Glutamatergic neuron (in vitro differentiated cells): ENCODE data around the gene AFMID. TPM values are rescaled to one million over a fixed set of nuclear protein-coding genes. Genes with fewer than 3 reads are reported as not detected.

Experiments used
- DNase-seq: peaks from one replicate; pipeline ENCODE4 v3.0.0; 2022
- H3K27ac Mint-ChIP-seq: one replicate; pipeline ENCODE4 v1.8.0; 2020; ENCODE audit warnings: mild to moderate bottlenecking, mixed read lengths, inconsistent platforms; ENCODE audit not compliant: unreplicated experiment
- H3K27me3 Mint-ChIP-seq: one replicate; pipeline ENCODE4 v1.8.0; 2020; ENCODE audit warnings: mild to moderate bottlenecking, moderate library complexity, mixed read lengths, inconsistent platforms; ENCODE audit not compliant: unreplicated experiment
- H3K36me3 Mint-ChIP-seq: one replicate; pipeline ENCODE4 v1.8.0; 2020; ENCODE audit warnings: mild to moderate bottlenecking, mixed read lengths, inconsistent platforms; ENCODE audit not compliant: unreplicated experiment
- H3K4me1 Mint-ChIP-seq: one replicate; pipeline ENCODE4 v1.8.0; 2020; ENCODE audit warnings: mild to moderate bottlenecking, low read depth, mixed read lengths, inconsistent platforms; ENCODE audit not compliant: unreplicated experiment
- H3K4me3 Mint-ChIP-seq: one replicate; pipeline ENCODE4 v1.8.0; 2020; ENCODE audit warnings: mild to moderate bottlenecking, mixed read lengths, inconsistent platforms; ENCODE audit not compliant: unreplicated experiment
- H3K9me3 Mint-ChIP-seq: one replicate; pipeline ENCODE4 v1.8.0; 2020; ENCODE audit warnings: mild to moderate bottlenecking, moderate library complexity, mixed read lengths, inconsistent platforms; ENCODE audit not compliant: unreplicated experiment
- CTCF ChIP-seq: fragments of 200-600 bp; sonication (generic); IDR thresholded peaks from one replicate; pipeline ENCODE4 v1.5.0; 2021; ENCODE audit not compliant: partially characterized antibody, unreplicated experiment
- total RNA-seq: library from RNA; stranded (reverse); fragmentation: NEBNext Ultra II Directional; extraction: Animal tissue kit (Norgen Biotek cat#: 25700); gene quantifications from one replicate; pipeline ENCODE4 v1.2.1, GENCODE V29; 2021; ENCODE audit not compliant: unreplicated experiment

The AFMID gene
- total RNA-seq, 1 donor from 2014 or later, result 29.9 TPM

GRCh38 chr17:78172249-78173051 lies 14.7 kb upstream of the AFMID start:
- TF ChIP-seq CTCF, result no peak
- no peak overlapping the region for H3K4me3 Mint-ChIP-seq
- H3K4me1 Mint-ChIP-seq, result peaks cover 14% of the 10 kb centered on the region
- H3K36me3 Mint-ChIP-seq, result no peaks in the 10 kb centered on the region
- H3K27me3 Mint-ChIP-seq, result no peaks in the 10 kb centered on the region
- no peak overlapping the region for H3K27ac Mint-ChIP-seq
- no peak for DNase-seq
- H3K9me3 Mint-ChIP-seq, result peaks cover 5% of the 10 kb centered on the region

GRCh38 chr17:78173097-78173715 lies 14.0 kb upstream of the AFMID start:
- Mint-ChIP-seq H3K27ac (no peak overlapping the region), H3K4me1 (peaks cover 14% of the 10 kb centered on the region), H3K36me3 (no peaks in the 10 kb centered on the region), H3K9me3 (peaks cover 5% of the 10 kb centered on the region), H3K27me3 (no peaks in the 10 kb centered on the region), H3K4me3 (no peak overlapping the region)
- DNase-seq, result no peak
- no peak for TF ChIP-seq CTCF

- H3K9me3 Mint-ChIP-seq, result peaks cover 5% of the 10 kb centered on the region
- TF ChIP-seq CTCF, result no peak
- no peaks in the 10 kb centered on the region for H3K27me3 Mint-ChIP-seq
- DNase-seq, result no peak
- peak overlapping the region; percentile 48 for H3K27ac Mint-ChIP-seq
- no peaks in the 10 kb centered on the region for H3K36me3 Mint-ChIP-seq
- H3K4me3 Mint-ChIP-seq, result no peak overlapping the region
- H3K4me1 Mint-ChIP-seq, result peaks cover 14% of the 10 kb centered on the region
Observed at GRCh38 chr17:78174346-78174869, 12.8 kb upstream of the AFMID start.

- H3K27ac Mint-ChIP-seq, result peak overlapping the region; percentile 66
- TF ChIP-seq CTCF, result no peak
- no peaks in the 10 kb centered on the region for H3K36me3 Mint-ChIP-seq
- H3K9me3 Mint-ChIP-seq, result peaks cover 5% of the 10 kb centered on the region
- no peak for DNase-seq
- peaks cover 14% of the 10 kb centered on the region for H3K4me1 Mint-ChIP-seq
- H3K4me3 Mint-ChIP-seq, result no peak overlapping the region
- no peaks in the 10 kb centered on the region for H3K27me3 Mint-ChIP-seq
Observed at GRCh38 chr17:78174870-78175642, 12.1 kb upstream of the AFMID start.
